ENCODE results near the gene PYCARD.
"Not testable (repeated sequence)": the region's sequence is repeated elsewhere in the genome, so short reads cannot be mapped to it uniquely, and the experiment has no call there.

PYCARD gene

DNA sequence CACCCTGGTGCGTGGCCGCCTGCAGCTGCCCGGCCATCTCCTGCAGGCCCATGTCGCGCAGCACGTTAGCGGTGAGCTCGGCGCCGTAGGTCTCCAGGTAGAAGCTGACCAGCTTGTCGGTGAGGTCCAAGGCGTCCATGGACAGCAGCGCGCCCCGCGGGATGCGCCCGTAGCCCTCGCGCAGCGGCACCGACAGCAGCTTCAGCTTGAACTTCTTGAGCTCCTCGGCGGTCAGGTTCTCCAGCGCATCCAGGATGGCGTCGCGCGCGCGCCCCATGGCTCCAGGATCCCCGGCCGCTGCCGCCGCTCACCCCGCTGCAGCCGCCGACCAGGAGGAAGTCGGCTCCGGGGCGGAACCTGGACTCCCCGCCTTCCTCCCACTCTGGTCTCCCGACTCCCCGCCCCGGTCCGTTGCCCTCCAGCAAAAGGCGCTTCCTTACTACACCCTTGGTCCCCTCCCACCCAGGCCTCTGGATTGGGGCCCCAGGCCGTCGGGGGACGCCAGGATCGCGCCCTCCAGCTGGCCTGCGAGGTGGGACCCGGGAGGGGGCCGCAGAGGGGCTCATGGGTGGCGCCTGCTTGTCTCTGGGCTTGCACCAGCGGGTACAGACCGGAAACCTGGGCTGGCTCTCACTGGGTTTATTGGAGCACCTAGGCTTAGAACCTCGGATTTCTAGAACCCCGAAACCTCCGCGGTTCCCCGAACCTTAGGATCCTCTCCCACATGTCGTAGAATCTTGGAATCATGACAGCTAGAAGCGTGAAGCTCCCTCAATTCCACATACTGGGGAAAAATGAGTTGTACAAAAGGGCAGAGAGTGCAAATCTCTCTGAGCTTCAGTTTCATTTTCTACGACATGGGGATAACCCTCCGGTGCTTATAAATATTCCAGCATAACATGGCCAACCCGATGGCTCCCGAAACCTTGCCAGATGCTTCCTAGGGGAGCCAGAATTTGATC lies at the start of gene PYCARD:
Gene PYCARD, minus strand, starts transcription at position 347 of the 962 bp plus-strand sequence. Its CDS starts 70 bp downstream, at position 277.
- POLR2A ChIA-PET, result interaction anchor here (1.0 to 1.3 kb wide), 2 partner anchors 22 to 23 kb away, joined by 3 read pairs; partner anchors contain the start of gene FUS
- TF ChIP-seq L3MBTL2 (conservative IDR thresholded peaks at IDR 0.05), result no peak
- no peak for TF ChIP-seq ZNF384 (IDR thresholded peaks at IDR 0.05)
- no peak for TF ChIP-seq HDGF (IDR thresholded peaks at IDR 0.05; ENCODE audit: borderline replicate concordance)
- no peak for TF ChIP-seq FOXM1 (IDR thresholded peaks at IDR 0.05; ENCODE audit: borderline replicate concordance)
- TF ChIP-seq SP1 (IDR thresholded peaks at IDR 0.05), result no peak
- no peak for TF ChIP-seq ELF4 (IDR thresholded peaks at IDR 0.05)
- TF ChIP-seq, protein P1, sequence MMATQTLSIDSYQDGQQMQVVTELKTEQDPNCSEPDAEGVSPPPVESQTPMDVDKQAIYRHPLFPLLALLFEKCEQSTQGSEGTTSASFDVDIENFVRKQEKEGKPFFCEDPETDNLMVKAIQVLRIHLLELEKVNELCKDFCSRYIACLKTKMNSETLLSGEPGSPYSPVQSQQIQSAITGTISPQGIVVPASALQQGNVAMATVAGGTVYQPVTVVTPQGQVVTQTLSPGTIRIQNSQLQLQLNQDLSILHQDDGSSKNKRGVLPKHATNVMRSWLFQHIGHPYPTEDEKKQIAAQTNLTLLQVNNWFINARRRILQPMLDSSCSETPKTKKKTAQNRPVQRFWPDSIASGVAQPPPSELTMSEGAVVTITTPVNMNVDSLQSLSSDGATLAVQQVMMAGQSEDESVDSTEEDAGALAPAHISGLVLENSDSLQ (IDR thresholded peaks at IDR 0.05), result no peak
- no peak for TF ChIP-seq CTBP1 (IDR thresholded peaks at IDR 0.05; ENCODE audit: borderline replicate concordance)
- CTCF ChIA-PET, result interaction anchor here (0.9 kb wide), 1 partner anchor 13 kb away, joined by 3 read pairs; no protein-coding TSS in a partner anchor

DNA sequence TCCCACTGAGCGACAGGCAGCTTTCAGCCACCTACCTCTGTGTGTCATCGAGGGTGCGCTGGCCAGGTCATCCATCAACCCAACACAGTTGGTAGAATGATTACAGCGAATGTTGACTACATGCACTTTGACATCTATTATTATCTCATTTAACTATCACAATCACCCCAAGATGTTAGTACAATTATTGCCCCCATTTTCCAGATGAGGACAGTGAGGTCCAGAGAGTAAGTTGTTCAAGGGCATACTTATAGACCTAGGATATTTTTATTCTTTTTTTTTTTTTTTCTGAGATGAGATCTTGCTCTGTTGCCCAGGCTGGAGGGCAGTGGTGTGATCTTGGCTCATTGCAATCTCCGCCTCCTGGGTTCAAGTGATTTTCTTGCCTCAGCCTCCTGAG lies 48.9 kb upstream of the PYCARD start:
- DNase-seq (ENCODE audit: extremely low spot score), result no peak
- POLR2A ChIA-PET, result no interaction called here
- no peak for TF ChIP-seq FOXK2 (IDR thresholded peaks at IDR 0.05)
- no peak for TF ChIP-seq BHLHE40 (IDR thresholded peaks at IDR 0.05; ENCODE audit: borderline replicate concordance)
- no peak for TF ChIP-seq ARNT (IDR thresholded peaks at IDR 0.05)
- TF ChIP-seq ZNF384 (IDR thresholded peaks at IDR 0.05), result no peak
- no peak for TF ChIP-seq CTBP1 (IDR thresholded peaks at IDR 0.05; ENCODE audit: borderline replicate concordance)
- CTCF ChIA-PET, result interaction anchor here (0.9 kb wide), 1 partner anchor 23 kb away, joined by 3 read pairs; no protein-coding TSS in a partner anchor

More for the DNA sequence above, at the start of gene PYCARD:
- no peak for DNase-seq (ENCODE audit: extremely low spot score)

DNA sequence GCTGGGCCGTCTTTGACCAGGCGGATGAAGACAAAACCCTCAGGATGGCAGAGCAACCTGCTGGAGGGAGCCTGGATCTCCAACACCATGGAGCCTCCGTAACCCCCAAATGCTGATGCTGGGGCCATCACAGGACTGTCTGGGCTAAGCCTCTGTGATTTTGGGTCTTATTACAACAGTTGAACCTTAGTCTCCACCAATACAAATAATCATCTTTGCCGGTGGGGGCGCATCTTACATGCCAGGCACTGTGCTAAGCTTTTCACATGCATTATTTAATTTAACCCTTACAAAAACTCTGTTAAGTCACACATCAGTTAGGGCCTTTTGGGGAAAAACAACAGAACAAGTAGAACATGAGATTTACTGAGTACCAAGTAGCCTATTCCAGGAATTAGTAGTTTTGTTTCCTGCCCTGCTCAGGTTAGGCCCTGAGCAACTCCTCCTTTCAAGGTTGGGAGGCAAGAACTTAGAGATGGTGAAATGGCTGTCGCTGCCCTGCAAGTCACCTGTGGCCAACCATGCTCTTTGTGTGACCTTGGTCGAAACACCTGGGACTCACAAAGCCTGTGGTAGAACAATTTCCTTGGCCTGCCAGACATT lies 48.3 kb upstream of the PYCARD start:
- CTCF ChIA-PET, result no interaction called here
- no peak for DNase-seq (ENCODE audit: extremely low spot score)
- POLR2A ChIA-PET, result no interaction called here
- TF ChIP-seq NFRKB (IDR thresholded peaks at IDR 0.05) (no peak), L3MBTL2 (conservative IDR thresholded peaks at IDR 0.05) (no peak), LEF1 (IDR thresholded peaks at IDR 0.05; ENCODE audit: borderline replicate concordance) (no peak), ARNT (IDR thresholded peaks at IDR 0.05) (no peak), TARDBP (IDR thresholded peaks at IDR 0.05) (no peak), CTBP1 (IDR thresholded peaks at IDR 0.05; ENCODE audit: borderline replicate concordance) (no peak), FOXA1 (IDR thresholded peaks at IDR 0.05) (no peak), HDGF (IDR thresholded peaks at IDR 0.05; ENCODE audit: borderline replicate concordance) (no peak), FOXK2 (IDR thresholded peaks at IDR 0.05) (no peak), ZNF384 (IDR thresholded peaks at IDR 0.05) (no peak), FOXM1 (IDR thresholded peaks at IDR 0.05; ENCODE audit: borderline replicate concordance) (no peak), BHLHE40 (IDR thresholded peaks at IDR 0.05; ENCODE audit: borderline replicate concordance) (no peak), SP1 (IDR thresholded peaks at IDR 0.05) (no peak), ELF4 (IDR thresholded peaks at IDR 0.05) (no peak), SUZ12 (IDR thresholded peaks at IDR 0.05) (no peak)
- TF ChIP-seq, protein P1 (IDR thresholded peaks at IDR 0.05), result no peak

DNA sequence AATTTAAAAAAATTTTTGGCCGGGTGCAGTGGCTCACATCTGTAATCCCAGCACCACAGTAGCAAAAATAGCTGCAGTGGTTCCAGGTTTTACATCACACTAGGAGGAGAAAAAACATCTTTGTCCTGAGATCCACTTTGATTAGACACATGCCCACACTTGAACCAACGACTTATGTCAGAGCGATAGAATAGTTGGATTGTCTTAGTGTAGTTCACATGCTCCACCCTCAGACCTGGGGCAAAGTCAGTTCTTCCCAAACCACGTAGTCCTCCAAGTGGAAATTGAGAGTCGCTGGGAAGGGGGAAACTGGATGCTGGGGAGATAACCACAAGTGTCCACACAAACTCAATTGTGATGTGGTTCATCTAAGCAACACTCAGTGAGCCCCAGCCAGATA lies 45.8 kb upstream of the PYCARD start:
- ChIA-PET CTCF (no interaction called here), POLR2A (no interaction called here)
- DNase-seq (ENCODE audit: extremely low spot score), result no peak
- TF ChIP-seq SUZ12 (IDR thresholded peaks at IDR 0.05) (no peak), LEF1 (IDR thresholded peaks at IDR 0.05; ENCODE audit: borderline replicate concordance) (no peak), ARNT (IDR thresholded peaks at IDR 0.05) (no peak), FOXK2 (IDR thresholded peaks at IDR 0.05) (no peak), BHLHE40 (IDR thresholded peaks at IDR 0.05; ENCODE audit: borderline replicate concordance) (no peak), SP1 (IDR thresholded peaks at IDR 0.05) (no peak), FOXM1 (IDR thresholded peaks at IDR 0.05; ENCODE audit: borderline replicate concordance) (no peak), NFRKB (IDR thresholded peaks at IDR 0.05) (no peak), L3MBTL2 (conservative IDR thresholded peaks at IDR 0.05) (no peak), HDGF (IDR thresholded peaks at IDR 0.05; ENCODE audit: borderline replicate concordance) (no peak), ZNF384 (IDR thresholded peaks at IDR 0.05) (no peak)
- TF ChIP-seq, protein P1 (IDR thresholded peaks at IDR 0.05), result no peak

DNA sequence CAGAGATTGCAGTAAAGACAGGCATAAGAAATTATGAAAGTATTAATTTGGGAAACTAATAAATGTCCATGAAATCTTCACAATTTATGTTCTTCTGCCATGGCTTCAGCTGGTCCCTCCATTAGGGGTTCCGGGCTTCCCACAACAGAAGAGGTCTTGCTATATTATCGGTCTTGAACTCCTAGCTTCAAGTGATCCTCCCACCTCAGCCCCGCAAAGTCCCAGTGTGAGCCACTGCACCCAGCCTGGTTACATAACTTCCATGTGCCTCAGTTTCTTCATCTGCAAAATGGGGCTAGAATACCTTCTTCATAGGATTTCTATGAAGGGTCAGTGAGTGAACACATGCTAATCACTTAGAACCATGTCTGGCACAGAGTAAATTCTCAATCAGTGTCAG lies 43.7 kb upstream of the PYCARD start:
- ChIA-PET POLR2A (no interaction called here), CTCF (interaction anchor here (0.9 kb wide), 1 partner anchor 18 kb away, joined by 4 read pairs; no protein-coding TSS in a partner anchor)
- DNase-seq (ENCODE audit: extremely low spot score), result no peak
- TF ChIP-seq LEF1 (IDR thresholded peaks at IDR 0.05; ENCODE audit: borderline replicate concordance) (no peak), ZNF384 (IDR thresholded peaks at IDR 0.05) (no peak), CTBP1 (IDR thresholded peaks at IDR 0.05; ENCODE audit: borderline replicate concordance) (no peak), HDGF (IDR thresholded peaks at IDR 0.05; ENCODE audit: borderline replicate concordance) (no peak), NFRKB (IDR thresholded peaks at IDR 0.05) (no peak), L3MBTL2 (conservative IDR thresholded peaks at IDR 0.05) (no peak)
- TF ChIP-seq, protein P1 (IDR thresholded peaks at IDR 0.05), result no peak

DNA sequence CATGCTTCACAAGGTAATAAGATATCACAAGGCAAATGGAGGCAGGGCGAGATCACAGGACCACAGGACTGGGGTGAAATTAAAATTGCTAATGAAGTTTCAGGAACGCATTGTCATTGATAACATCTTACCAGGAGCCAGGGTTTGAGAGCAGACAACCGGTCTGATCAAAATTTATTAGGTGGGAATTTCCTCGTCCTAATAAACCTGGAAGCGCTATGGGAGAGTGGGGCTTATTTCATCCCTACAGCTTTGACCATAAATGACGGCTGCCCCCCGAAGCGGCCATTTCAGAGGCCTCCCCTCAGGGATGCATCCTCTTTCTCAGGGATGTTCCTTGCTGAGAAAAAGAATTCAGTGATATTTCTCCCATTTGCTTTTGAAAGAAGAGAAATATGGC lies 43.0 kb upstream of the PYCARD start:
- DNase-seq (ENCODE audit: extremely low spot score); CTCF ChIA-PET; POLR2A ChIA-PET: not testable (repeated sequence)
